GM18526 (cell line): ENCODE data around the gene THOC5.

Experiments used
- POLR2A ChIP-seq: IDR thresholded peaks from 3 replicates; pipeline ENCODE4 v1.6.1; 2011; ENCODE audit not compliant: insufficient read length; ENCODE audit errors: extremely low read depth

THOC5 gene

GRCh38 chr22:29563652-29564460 is 10.3 kb upstream of the THOC5 start:
- no peak for TF ChIP-seq POLR2A

- TF ChIP-seq POLR2A: no peak
Measured at GRCh38 chr22:29559853-29560252, 6.3 kb upstream of the THOC5 start.

- TF ChIP-seq POLR2A: no peak
Measured at GRCh38 chr22:29559030-29559429, 5.5 kb upstream of the THOC5 start.

- TF ChIP-seq POLR2A: no peak
Measured at GRCh38 chr22:29555065-29555644, 1.6 kb upstream of the THOC5 start.

GRCh38 chr22:29550005-29550404 is 3.6 kb downstream of the THOC5 start:
- no peak for TF ChIP-seq POLR2A

- no peak for TF ChIP-seq POLR2A
Measured at GRCh38 chr22:29541845-29542244, 11.7 kb downstream of the THOC5 start.

- no peak for TF ChIP-seq POLR2A
Measured at GRCh38 chr22:29539105-29539504, 14.5 kb downstream of the THOC5 start.

GRCh38 chr22:29536411-29536810 is 17.1 kb downstream of the THOC5 start:
- TF ChIP-seq POLR2A: no peak

GRCh38 chr22:29531419-29531818 is 22.1 kb downstream of the THOC5 start:
- no peak for TF ChIP-seq POLR2A

- no peak for TF ChIP-seq POLR2A
Measured at GRCh38 chr22:29530716-29531115, 22.8 kb downstream of the THOC5 start.

- TF ChIP-seq POLR2A: no peak
Measured at GRCh38 chr22:29528144-29528543, 25.4 kb downstream of the THOC5 start.

GRCh38 chr22:29524442-29525191 is 28.9 kb downstream of the THOC5 start:
- TF ChIP-seq POLR2A: no peak

GRCh38 chr22:29523761-29524160 is 29.8 kb downstream of the THOC5 start:
- TF ChIP-seq POLR2A: no peak

- no peak for TF ChIP-seq POLR2A
Measured at GRCh38 chr22:29521526-29521925, 32.0 kb downstream of the THOC5 start.

- no peak for TF ChIP-seq POLR2A
Measured at GRCh38 chr22:29520851-29521250, 32.7 kb downstream of the THOC5 start.

GRCh38 chr22:29519996-29520395 is 33.6 kb downstream of the THOC5 start:
- no peak for TF ChIP-seq POLR2A

- TF ChIP-seq POLR2A: no peak
Measured at GRCh38 chr22:29518427-29518826, 35.1 kb downstream of the THOC5 start.
